ENCODE results near the gene CTPS2.

Gene CTPS2

DNA sequence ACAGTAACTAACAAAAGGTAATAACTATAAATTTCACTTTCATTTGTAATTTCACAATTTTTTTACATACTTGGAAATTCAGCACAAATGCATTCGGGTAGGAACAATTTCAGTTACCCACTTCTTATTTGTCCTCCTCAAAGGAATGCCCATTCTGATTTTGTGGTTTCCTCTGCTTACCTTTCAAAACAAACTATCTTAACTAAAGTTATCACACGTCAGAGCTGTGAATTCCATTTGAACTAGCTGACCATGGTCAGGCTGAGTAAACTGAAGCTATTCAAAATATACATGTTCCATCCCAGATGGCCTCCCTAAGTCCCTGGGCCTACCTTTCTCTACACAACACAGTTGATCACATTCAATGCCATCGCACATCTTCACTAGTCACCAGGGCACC is 4.5 kb downstream of the CTPS2 start:
- H3K9me3 ChIP-seq (replicated peaks in 1 of 2; ENCODE audit: control insufficient read depth in 2 of 2, insufficient read depth in 1 of 2, low read depth in 1 of 2, low read length in 2 of 2): no peaks in the 10 kb centered on the region
- H3K4me1 ChIP-seq (ENCODE audit: control insufficient read depth in 2 of 2, insufficient read depth in 1 of 2, low read depth in 1 of 2, low read length in 2 of 2): peaks cover 0 to 3% of the 10 kb centered on the region in 2 donors
- no peak overlapping the region for H3K9ac ChIP-seq (ENCODE audit: low read depth, low read length, poor library complexity)
- H2AK5ac ChIP-seq (ENCODE audit: low read depth, low read length): no peak overlapping the region
- WGBS, 2 donors (ENCODE audit: extremely low coverage in 2 of 2, insufficient read length in 2 of 2, insufficient replicate concordance in 1 of 2): no CpG with 5 or more reads among the region's 3 CpGs
- no peaks in the 10 kb centered on the region for H3K79me1 ChIP-seq (ENCODE audit: low read depth, low read length)
- H3K4me2 ChIP-seq (ENCODE audit: insufficient read depth, low read length, poor library complexity, severe bottlenecking): no peak overlapping the region
- no peak for DNase-seq (ENCODE audit: low spot score)
- H2BK5ac ChIP-seq (ENCODE audit: low read length): no peak overlapping the region
- H3K27ac ChIP-seq (replicated peaks; ENCODE audit: low read length): no peak overlapping the region
- H3K36me3 ChIP-seq (replicated peaks in 1 of 2; ENCODE audit: control insufficient read depth in 2 of 2, insufficient read depth in 2 of 2, low read length in 2 of 2): peaks cover 0 to 29% of the 10 kb centered on the region in 2 donors
- H4K91ac ChIP-seq (ENCODE audit: low read depth, low read length, poor library complexity): no peak overlapping the region
- no peak overlapping the region for H3K4ac ChIP-seq (ENCODE audit: low read length)
- H2BK120ac ChIP-seq (ENCODE audit: low read depth, low read length): no peak overlapping the region
- no peak overlapping the region for H3K23ac ChIP-seq (ENCODE audit: low read depth, low read length, poor library complexity)
- H4K8ac ChIP-seq (ENCODE audit: low read depth, low read length): no peak overlapping the region
- H2BK12ac ChIP-seq (ENCODE audit: low read length): no peak overlapping the region
- no peak overlapping the region for H3K4me3 ChIP-seq (ENCODE audit: low read length in 2 of 2)
- H2AFZ ChIP-seq (ENCODE audit: low read length): no peak overlapping the region
- H3K18ac ChIP-seq (ENCODE audit: low read length): no peak overlapping the region
- no peaks in the 10 kb centered on the region for H3K27me3 ChIP-seq (ENCODE audit: control insufficient read depth in 3 of 3, insufficient read depth in 3 of 3, low read depth in 1 of 3, low read length in 3 of 3)
- H3K14ac ChIP-seq (ENCODE audit: low read length): no peak overlapping the region
- H2BK15ac ChIP-seq (ENCODE audit: low read length): no peak overlapping the region

DNA sequence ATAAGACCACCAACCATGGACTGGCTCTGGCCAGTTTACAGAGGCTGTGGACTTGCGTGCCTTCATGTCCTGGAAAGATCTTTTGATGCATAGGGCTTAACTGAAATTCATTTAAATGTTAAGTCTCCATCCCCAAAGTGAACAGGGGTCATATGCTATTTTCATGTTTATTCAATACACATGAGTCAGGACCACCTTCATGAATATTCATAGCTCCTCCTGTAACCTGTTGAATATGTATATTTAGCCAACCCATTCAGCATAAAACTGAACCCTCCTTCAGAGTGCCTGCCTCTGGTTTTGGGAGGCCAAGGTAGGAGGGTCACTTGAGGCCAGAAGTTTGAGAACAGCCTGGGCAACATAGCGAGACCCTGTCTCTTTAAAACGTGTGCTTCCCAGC is 7.1 kb downstream of the CTPS2 start:
- Histone ChIP-seq H3K23ac (ENCODE audit: low read depth, low read length, poor library complexity) (no peak overlapping the region), H3K27me3 (ENCODE audit: control insufficient read depth in 3 of 3, insufficient read depth in 3 of 3, low read depth in 1 of 3, low read length in 3 of 3) (no peaks in the 10 kb centered on the region), H2AK5ac (ENCODE audit: low read depth, low read length) (no peak overlapping the region), H3K14ac (ENCODE audit: low read length) (no peak overlapping the region), H2BK120ac (ENCODE audit: low read depth, low read length) (no peak overlapping the region), H3K4ac (ENCODE audit: low read length) (no peak overlapping the region), H3K4me2 (ENCODE audit: insufficient read depth, low read length, poor library complexity, severe bottlenecking) (no peak overlapping the region), H3K27ac (replicated peaks; ENCODE audit: low read length) (no peak overlapping the region), H2BK5ac (ENCODE audit: low read length) (no peak overlapping the region), H2AFZ (ENCODE audit: low read length) (no peak overlapping the region), H4K8ac (ENCODE audit: low read depth, low read length) (no peak overlapping the region), H2BK12ac (ENCODE audit: low read length) (no peak overlapping the region), H3K36me3 (replicated peaks in 1 of 2; ENCODE audit: control insufficient read depth in 2 of 2, insufficient read depth in 2 of 2, low read length in 2 of 2) (peaks cover 3 to 46% of the 10 kb centered on the region in 2 donors), H3K4me3 (ENCODE audit: low read length in 2 of 2) (no peak overlapping the region), H3K79me1 (ENCODE audit: low read depth, low read length) (no peaks in the 10 kb centered on the region), H3K9me3 (replicated peaks in 1 of 2; ENCODE audit: control insufficient read depth in 2 of 2, insufficient read depth in 1 of 2, low read depth in 1 of 2, low read length in 2 of 2) (no peaks in the 10 kb centered on the region), H3K18ac (ENCODE audit: low read length) (no peak overlapping the region), H4K91ac (ENCODE audit: low read depth, low read length, poor library complexity) (no peak overlapping the region), H3K9ac (ENCODE audit: low read depth, low read length, poor library complexity) (no peak overlapping the region), H2BK15ac (ENCODE audit: low read length) (no peak overlapping the region), H3K4me1 (ENCODE audit: control insufficient read depth in 2 of 2, insufficient read depth in 1 of 2, low read depth in 1 of 2, low read length in 2 of 2) (no peaks in the 10 kb centered on the region)
- DNase-seq (ENCODE audit: low spot score): no peak
- WGBS, 2 donors (ENCODE audit: extremely low coverage in 2 of 2, insufficient read length in 2 of 2, insufficient replicate concordance in 1 of 2): no CpG with 5 or more reads among the region's 3 CpGs

DNA sequence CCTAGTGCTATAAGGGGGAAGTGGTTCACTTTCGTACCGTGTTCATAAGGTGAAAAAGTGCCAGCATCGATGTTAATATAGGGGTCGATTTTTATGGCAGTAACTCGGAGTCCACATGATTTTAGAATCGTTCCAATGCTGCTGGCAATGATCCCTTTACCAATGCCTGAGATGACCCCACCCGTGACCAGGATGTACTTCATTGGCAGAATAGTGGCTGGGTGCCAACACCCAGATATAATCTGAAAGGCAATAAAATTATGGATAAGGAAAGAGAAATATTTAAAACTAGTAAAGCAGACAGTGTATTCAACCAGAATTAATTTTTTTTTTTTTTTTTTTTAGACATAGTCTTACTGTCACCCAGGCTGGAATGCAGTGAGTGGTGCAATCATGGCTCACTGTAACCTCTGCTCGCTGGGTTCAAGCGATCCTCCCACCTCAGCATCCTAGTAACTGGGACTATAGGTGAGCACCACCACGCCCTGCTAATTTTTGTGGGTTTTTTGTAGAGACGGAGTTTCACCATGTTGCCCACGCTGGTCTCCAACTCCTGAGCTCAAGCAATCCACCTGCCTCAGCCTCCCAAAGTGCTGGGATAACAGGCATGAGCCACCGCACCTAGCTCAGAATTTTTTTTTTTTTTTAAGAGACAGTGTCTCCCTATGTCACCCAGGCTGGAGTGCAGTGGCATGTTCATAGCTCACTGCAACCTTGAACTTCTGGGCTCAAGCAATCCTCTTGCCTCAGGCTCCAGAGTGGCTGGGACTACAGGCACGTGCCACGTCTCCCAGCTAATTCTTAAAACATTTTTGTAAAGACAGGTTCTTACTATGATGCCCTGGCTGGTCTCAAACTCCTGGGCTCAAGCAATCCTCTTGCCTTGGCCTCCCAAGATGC is 9.5 kb downstream of the CTPS2 start:
- Histone ChIP-seq H3K4ac (ENCODE audit: low read length) (no peak overlapping the region), H3K4me2 (ENCODE audit: insufficient read depth, low read length, poor library complexity, severe bottlenecking) (no peak overlapping the region), H2BK5ac (ENCODE audit: low read length) (no peak overlapping the region), H2BK15ac (ENCODE audit: low read length) (no peak overlapping the region), H3K79me1 (ENCODE audit: low read depth, low read length) (no peaks in the 10 kb centered on the region), H3K4me3 (ENCODE audit: low read length in 2 of 2) (no peak overlapping the region), H2BK120ac (ENCODE audit: low read depth, low read length) (no peak overlapping the region), H3K18ac (ENCODE audit: low read length) (no peak overlapping the region), H3K27ac (replicated peaks; ENCODE audit: low read length) (no peak overlapping the region), H2AFZ (ENCODE audit: low read length) (no peak overlapping the region), H2BK12ac (ENCODE audit: low read length) (no peak overlapping the region), H3K9ac (ENCODE audit: low read depth, low read length, poor library complexity) (no peak overlapping the region), H3K27me3 (ENCODE audit: control insufficient read depth in 3 of 3, insufficient read depth in 3 of 3, low read depth in 1 of 3, low read length in 3 of 3) (no peaks in the 10 kb centered on the region), H3K36me3 (replicated peaks in 1 of 2; ENCODE audit: control insufficient read depth in 2 of 2, insufficient read depth in 2 of 2, low read length in 2 of 2) (peaks cover 6 to 56% of the 10 kb centered on the region in 2 donors), H4K8ac (ENCODE audit: low read depth, low read length) (no peak overlapping the region), H3K9me3 (replicated peaks in 1 of 2; ENCODE audit: control insufficient read depth in 2 of 2, insufficient read depth in 1 of 2, low read depth in 1 of 2, low read length in 2 of 2) (no peaks in the 10 kb centered on the region), H4K91ac (ENCODE audit: low read depth, low read length, poor library complexity) (no peak overlapping the region), H3K14ac (ENCODE audit: low read length) (no peak overlapping the region), H3K4me1 (ENCODE audit: control insufficient read depth in 2 of 2, insufficient read depth in 1 of 2, low read depth in 1 of 2, low read length in 2 of 2) (no peaks in the 10 kb centered on the region), H2AK5ac (ENCODE audit: low read depth, low read length) (no peak overlapping the region), H3K23ac (ENCODE audit: low read depth, low read length, poor library complexity) (no peak overlapping the region)
- DNase-seq (ENCODE audit: low spot score): no peak
- WGBS, 2 donors (ENCODE audit: extremely low coverage in 2 of 2, insufficient read length in 2 of 2, insufficient replicate concordance in 1 of 2): no CpG with 5 or more reads among the region's 15 CpGs

DNA sequence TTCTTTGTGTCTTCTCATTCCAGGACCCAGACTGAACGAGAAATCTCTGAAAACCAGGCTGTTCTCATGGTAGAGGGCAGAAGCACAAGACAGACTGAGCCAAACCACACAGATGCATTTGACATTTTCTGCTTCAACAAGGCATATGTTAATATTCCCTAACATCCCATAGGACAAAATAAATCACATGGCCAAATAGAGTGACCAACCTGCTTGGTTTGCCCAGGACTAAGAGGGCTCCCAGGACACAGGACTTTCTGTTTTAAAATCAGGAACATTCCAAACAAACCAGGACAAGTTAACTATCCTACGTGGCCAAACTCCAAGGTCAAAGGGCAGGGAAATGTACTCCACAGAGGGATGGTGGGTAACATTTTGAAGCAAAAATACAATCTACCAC is 11.7 kb downstream of the CTPS2 start:
- H3K4me2 ChIP-seq (ENCODE audit: insufficient read depth, low read length, poor library complexity, severe bottlenecking): no peak overlapping the region
- H3K18ac ChIP-seq (ENCODE audit: low read length): no peak overlapping the region
- H4K91ac ChIP-seq (ENCODE audit: low read depth, low read length, poor library complexity): no peak overlapping the region
- no peak overlapping the region for H2BK5ac ChIP-seq (ENCODE audit: low read length)
- peaks cover 9 to 66% of the 10 kb centered on the region in 2 donors for H3K36me3 ChIP-seq (replicated peaks in 1 of 2; ENCODE audit: control insufficient read depth in 2 of 2, insufficient read depth in 2 of 2, low read length in 2 of 2)
- DNase-seq (ENCODE audit: low spot score): no peak
- H2BK15ac ChIP-seq (ENCODE audit: low read length): no peak overlapping the region
- H2AFZ ChIP-seq (ENCODE audit: low read length): no peak overlapping the region
- H3K27ac ChIP-seq (replicated peaks; ENCODE audit: low read length): no peak overlapping the region
- H3K4me1 ChIP-seq (ENCODE audit: control insufficient read depth in 2 of 2, insufficient read depth in 1 of 2, low read depth in 1 of 2, low read length in 2 of 2): no peaks in the 10 kb centered on the region
- H3K27me3 ChIP-seq (ENCODE audit: control insufficient read depth in 3 of 3, insufficient read depth in 3 of 3, low read depth in 1 of 3, low read length in 3 of 3): no peaks in the 10 kb centered on the region
- no peak overlapping the region for H3K4ac ChIP-seq (ENCODE audit: low read length)
- H4K8ac ChIP-seq (ENCODE audit: low read depth, low read length): no peak overlapping the region
- H2AK5ac ChIP-seq (ENCODE audit: low read depth, low read length): no peak overlapping the region
- no peak overlapping the region for H3K4me3 ChIP-seq (ENCODE audit: low read length in 2 of 2)
- H3K23ac ChIP-seq (ENCODE audit: low read depth, low read length, poor library complexity): no peak overlapping the region
- no peaks in the 10 kb centered on the region for H3K9me3 ChIP-seq (replicated peaks in 1 of 2; ENCODE audit: control insufficient read depth in 2 of 2, insufficient read depth in 1 of 2, low read depth in 1 of 2, low read length in 2 of 2)
- no peak overlapping the region for H3K9ac ChIP-seq (ENCODE audit: low read depth, low read length, poor library complexity)
- H2BK12ac ChIP-seq (ENCODE audit: low read length): no peak overlapping the region
- no peak overlapping the region for H2BK120ac ChIP-seq (ENCODE audit: low read depth, low read length)
- WGBS, 2 donors (ENCODE audit: extremely low coverage in 2 of 2, insufficient read length in 2 of 2, insufficient replicate concordance in 1 of 2): no CpG with 5 or more reads among the region's 2 CpGs
- H3K79me1 ChIP-seq (ENCODE audit: low read depth, low read length): no peaks in the 10 kb centered on the region
- no peak overlapping the region for H3K14ac ChIP-seq (ENCODE audit: low read length)

Data from neuronal stem cell (in vitro differentiated cells).